ENCODE measurements around the gene PECR.

Gene PECR

DNA sequence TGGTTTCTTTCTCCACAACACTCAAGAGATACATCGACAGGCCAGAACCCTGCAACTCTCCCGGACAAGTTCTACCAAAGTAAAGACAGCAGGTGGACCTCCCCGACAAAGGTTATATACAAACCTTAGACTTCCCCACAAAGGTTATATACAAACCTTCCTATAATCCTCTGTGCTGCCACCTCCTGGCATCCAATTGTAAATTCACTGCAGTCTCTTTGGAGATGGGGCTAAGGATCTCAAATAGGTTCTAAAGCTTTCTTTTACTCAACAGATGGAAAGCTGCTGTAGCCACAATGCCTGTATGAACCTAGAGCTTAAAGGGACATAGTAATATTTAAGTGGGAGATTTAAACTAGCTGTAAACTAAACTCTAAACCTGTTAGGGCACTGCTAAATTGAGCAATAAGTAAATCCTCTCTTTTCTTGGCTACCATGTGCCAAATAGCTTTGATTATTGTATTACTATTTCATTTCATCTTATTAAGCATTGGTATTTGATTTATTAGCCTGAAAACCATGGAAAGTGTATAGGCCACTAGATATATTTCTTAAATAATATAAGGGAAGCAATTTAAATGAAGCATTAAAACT is 58.5 kb downstream of the PECR start:
- H3K4ac ChIP-seq (ENCODE audit: low read length), result no peak overlapping the region
- no peaks in the 10 kb centered on the region for H3K36me3 ChIP-seq (replicated peaks in 1 of 2; ENCODE audit: control insufficient read depth in 2 of 2, insufficient read depth in 2 of 2, low read length in 2 of 2)
- no peaks in the 10 kb centered on the region for H3K9me3 ChIP-seq (replicated peaks in 1 of 2; ENCODE audit: control insufficient read depth in 2 of 2, insufficient read depth in 1 of 2, low read depth in 1 of 2, low read length in 2 of 2)
- no peak overlapping the region for H2BK120ac ChIP-seq (ENCODE audit: low read depth, low read length)
- H3K4me2 ChIP-seq (ENCODE audit: insufficient read depth, low read length, poor library complexity, severe bottlenecking), result no peak overlapping the region
- WGBS, 2 donors (ENCODE audit: extremely low coverage in 2 of 2, insufficient read length in 2 of 2, insufficient replicate concordance in 1 of 2), result no CpG with 5 or more reads among the region's 3 CpGs
- H3K27me3 ChIP-seq (ENCODE audit: control insufficient read depth in 3 of 3, insufficient read depth in 3 of 3, low read depth in 1 of 3, low read length in 3 of 3), result no peaks in the 10 kb centered on the region
- no peak overlapping the region for H3K4me3 ChIP-seq (ENCODE audit: low read length in 2 of 2)
- no peak overlapping the region for H2BK15ac ChIP-seq (ENCODE audit: low read length)
- H3K9ac ChIP-seq (ENCODE audit: low read depth, low read length, poor library complexity), result no peak overlapping the region
- H2AFZ ChIP-seq (ENCODE audit: low read length), result no peak overlapping the region
- H3K4me1 ChIP-seq (ENCODE audit: control insufficient read depth in 2 of 2, insufficient read depth in 1 of 2, low read depth in 1 of 2, low read length in 2 of 2), result no peaks in the 10 kb centered on the region
- no peak overlapping the region for H4K8ac ChIP-seq (ENCODE audit: low read depth, low read length)
- no peak overlapping the region for H2BK12ac ChIP-seq (ENCODE audit: low read length)
- no peaks in the 10 kb centered on the region for H3K79me1 ChIP-seq (ENCODE audit: low read depth, low read length)
- no peak overlapping the region for H3K18ac ChIP-seq (ENCODE audit: low read length)
- no peak overlapping the region for H3K27ac ChIP-seq (replicated peaks; ENCODE audit: low read length)
- H2AK5ac ChIP-seq (ENCODE audit: low read depth, low read length), result no peak overlapping the region
- DNase-seq (ENCODE audit: low spot score), result no peak
- no peak overlapping the region for H3K23ac ChIP-seq (ENCODE audit: low read depth, low read length, poor library complexity)
- no peak overlapping the region for H4K91ac ChIP-seq (ENCODE audit: low read depth, low read length, poor library complexity)
- no peak overlapping the region for H3K14ac ChIP-seq (ENCODE audit: low read length)
- no peak overlapping the region for H2BK5ac ChIP-seq (ENCODE audit: low read length)

DNA sequence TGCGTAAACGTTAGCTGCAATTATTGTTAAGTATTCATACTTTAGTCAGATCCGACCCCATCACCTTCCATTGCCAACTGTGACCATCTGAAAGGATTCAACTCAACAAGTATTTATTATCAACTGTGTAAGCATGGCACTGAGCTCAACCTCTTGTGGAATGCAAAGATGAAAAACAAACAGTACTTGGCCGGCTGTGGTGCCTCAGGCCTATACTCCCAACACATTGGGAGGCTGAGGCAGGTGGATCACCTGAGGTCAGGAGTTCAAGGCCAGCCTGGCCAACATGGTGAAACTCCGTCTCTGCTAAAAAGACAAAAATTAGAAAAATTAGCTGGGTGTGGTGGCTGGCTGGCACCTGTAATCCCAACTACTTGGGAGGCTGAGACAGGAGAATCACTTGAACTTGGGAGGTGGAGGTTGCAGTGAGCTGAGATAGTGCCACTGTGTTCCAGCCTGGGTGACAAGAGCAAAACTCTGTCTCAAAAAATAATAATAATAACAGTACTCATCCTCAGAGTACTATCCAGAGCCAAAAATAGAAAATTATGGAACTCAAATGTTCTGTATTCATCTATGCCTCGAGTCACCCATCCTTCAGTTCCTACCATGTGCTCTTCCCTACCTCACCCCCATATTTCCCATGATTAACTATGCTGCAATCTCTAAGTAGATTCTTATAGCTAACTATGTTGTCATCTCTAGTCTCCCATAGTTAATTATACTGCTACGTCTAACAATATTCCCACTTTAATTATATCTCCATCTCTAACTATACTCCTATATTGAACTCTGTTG is 59.6 kb downstream of the PECR start:
- Histone ChIP-seq H4K91ac (ENCODE audit: low read depth, low read length, poor library complexity) (no peak overlapping the region), H3K27ac (replicated peaks; ENCODE audit: low read length) (no peak overlapping the region), H3K14ac (ENCODE audit: low read length) (no peak overlapping the region), H2BK12ac (ENCODE audit: low read length) (no peak overlapping the region), H2BK15ac (ENCODE audit: low read length) (no peak overlapping the region), H3K79me1 (ENCODE audit: low read depth, low read length) (no peaks in the 10 kb centered on the region), H3K9me3 (replicated peaks in 1 of 2; ENCODE audit: control insufficient read depth in 2 of 2, insufficient read depth in 1 of 2, low read depth in 1 of 2, low read length in 2 of 2) (no peaks in the 10 kb centered on the region), H3K4me1 (ENCODE audit: control insufficient read depth in 2 of 2, insufficient read depth in 1 of 2, low read depth in 1 of 2, low read length in 2 of 2) (no peaks in the 10 kb centered on the region), H3K4ac (ENCODE audit: low read length) (no peak overlapping the region), H3K27me3 (ENCODE audit: control insufficient read depth in 3 of 3, insufficient read depth in 3 of 3, low read depth in 1 of 3, low read length in 3 of 3) (no peaks in the 10 kb centered on the region), H3K18ac (ENCODE audit: low read length) (no peak overlapping the region), H3K23ac (ENCODE audit: low read depth, low read length, poor library complexity) (no peak overlapping the region), H2BK120ac (ENCODE audit: low read depth, low read length) (no peak overlapping the region), H4K8ac (ENCODE audit: low read depth, low read length) (no peak overlapping the region), H3K36me3 (replicated peaks in 1 of 2; ENCODE audit: control insufficient read depth in 2 of 2, insufficient read depth in 2 of 2, low read length in 2 of 2) (no peaks in the 10 kb centered on the region), H3K4me3 (ENCODE audit: low read length in 2 of 2) (no peak overlapping the region), H2AFZ (ENCODE audit: low read length) (no peak overlapping the region), H2BK5ac (ENCODE audit: low read length) (no peak overlapping the region), H3K9ac (ENCODE audit: low read depth, low read length, poor library complexity) (no peak overlapping the region), H2AK5ac (ENCODE audit: low read depth, low read length) (no peak overlapping the region), H3K4me2 (ENCODE audit: insufficient read depth, low read length, poor library complexity, severe bottlenecking) (no peak overlapping the region)
- 100% methylated on average over 1 of the region's 7 CpGs for WGBS, 2 donors (ENCODE audit: extremely low coverage in 2 of 2, insufficient read length in 2 of 2, insufficient replicate concordance in 1 of 2)
- DNase-seq (ENCODE audit: low spot score), result no peak

DNA sequence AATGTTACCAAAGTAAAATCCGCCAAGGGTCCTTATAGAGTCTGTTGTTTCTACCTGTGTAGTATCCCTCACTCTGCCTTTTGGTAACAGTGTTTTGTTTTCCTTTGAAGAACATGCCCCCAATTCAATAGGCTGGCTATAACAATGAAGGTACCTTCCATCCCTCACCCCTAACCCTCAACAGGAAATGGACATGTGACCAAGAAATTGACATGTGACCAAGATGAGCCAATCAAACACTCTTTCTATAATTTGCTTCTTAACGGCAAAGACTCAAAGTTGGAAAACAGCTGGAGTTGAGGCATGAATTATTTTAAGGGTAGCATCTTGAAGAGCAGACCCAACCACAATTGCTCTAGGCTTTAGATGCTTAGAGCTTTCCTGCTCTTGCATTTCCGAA is 62.9 kb downstream of the PECR start:
- Histone ChIP-seq H2BK12ac (ENCODE audit: low read length) (no peak overlapping the region), H3K27me3 (ENCODE audit: control insufficient read depth in 3 of 3, insufficient read depth in 3 of 3, low read depth in 1 of 3, low read length in 3 of 3) (no peaks in the 10 kb centered on the region), H2BK5ac (ENCODE audit: low read length) (no peak overlapping the region), H2BK15ac (ENCODE audit: low read length) (no peak overlapping the region), H3K4me2 (ENCODE audit: insufficient read depth, low read length, poor library complexity, severe bottlenecking) (no peak overlapping the region), H4K91ac (ENCODE audit: low read depth, low read length, poor library complexity) (no peak overlapping the region), H3K79me1 (ENCODE audit: low read depth, low read length) (no peaks in the 10 kb centered on the region), H3K36me3 (replicated peaks in 1 of 2; ENCODE audit: control insufficient read depth in 2 of 2, insufficient read depth in 2 of 2, low read length in 2 of 2) (no peaks in the 10 kb centered on the region), H3K4me3 (ENCODE audit: low read length in 2 of 2) (no peak overlapping the region), H3K27ac (replicated peaks; ENCODE audit: low read length) (no peak overlapping the region), H3K4me1 (ENCODE audit: control insufficient read depth in 2 of 2, insufficient read depth in 1 of 2, low read depth in 1 of 2, low read length in 2 of 2) (peaks cover 0 to 3% of the 10 kb centered on the region in 2 donors), H3K14ac (ENCODE audit: low read length) (no peak overlapping the region), H2AFZ (ENCODE audit: low read length) (no peak overlapping the region), H4K8ac (ENCODE audit: low read depth, low read length) (no peak overlapping the region), H3K18ac (ENCODE audit: low read length) (no peak overlapping the region), H3K9ac (ENCODE audit: low read depth, low read length, poor library complexity) (no peak overlapping the region), H2AK5ac (ENCODE audit: low read depth, low read length) (no peak overlapping the region), H2BK120ac (ENCODE audit: low read depth, low read length) (no peak overlapping the region), H3K9me3 (replicated peaks in 1 of 2; ENCODE audit: control insufficient read depth in 2 of 2, insufficient read depth in 1 of 2, low read depth in 1 of 2, low read length in 2 of 2) (no peaks in the 10 kb centered on the region), H3K23ac (ENCODE audit: low read depth, low read length, poor library complexity) (no peak overlapping the region), H3K4ac (ENCODE audit: low read length) (no peak overlapping the region)
- no peak for DNase-seq (ENCODE audit: low spot score)
- no CpG with 5 or more reads among the region's 3 CpGs for WGBS, 2 donors (ENCODE audit: extremely low coverage in 2 of 2, insufficient read length in 2 of 2, insufficient replicate concordance in 1 of 2)

DNA sequence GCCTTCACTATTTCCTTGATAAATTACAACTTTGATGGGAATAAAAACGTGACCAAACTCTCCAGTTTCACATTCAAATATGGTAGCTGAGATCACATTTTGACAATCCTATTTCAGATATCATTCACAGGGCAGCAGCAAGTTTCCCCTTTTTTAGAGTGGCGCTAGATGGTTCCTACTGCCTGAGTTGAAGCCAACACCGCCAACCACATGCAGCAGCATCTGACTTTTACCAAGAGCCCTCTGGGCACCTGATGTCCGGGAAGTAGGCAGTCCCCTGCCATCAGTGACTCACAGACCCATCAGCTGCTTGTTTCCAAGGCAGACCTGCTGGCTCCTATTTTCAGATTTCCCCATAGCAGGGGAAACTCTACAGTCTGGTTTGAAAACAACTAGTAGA is 64.2 kb downstream of the PECR start:
- no peaks in the 10 kb centered on the region for H3K79me1 ChIP-seq (ENCODE audit: low read depth, low read length)
- no peak overlapping the region for H3K18ac ChIP-seq (ENCODE audit: low read length)
- H3K9ac ChIP-seq (ENCODE audit: low read depth, low read length, poor library complexity), result no peak overlapping the region
- H3K4me2 ChIP-seq (ENCODE audit: insufficient read depth, low read length, poor library complexity, severe bottlenecking), result no peak overlapping the region
- H2AK5ac ChIP-seq (ENCODE audit: low read depth, low read length), result no peak overlapping the region
- DNase-seq (ENCODE audit: low spot score), result no peak
- H3K4ac ChIP-seq (ENCODE audit: low read length), result no peak overlapping the region
- no peak overlapping the region for H2BK15ac ChIP-seq (ENCODE audit: low read length)
- H3K9me3 ChIP-seq (replicated peaks in 1 of 2; ENCODE audit: control insufficient read depth in 2 of 2, insufficient read depth in 1 of 2, low read depth in 1 of 2, low read length in 2 of 2), result no peaks in the 10 kb centered on the region
- no peak overlapping the region for H2BK5ac ChIP-seq (ENCODE audit: low read length)
- H2BK12ac ChIP-seq (ENCODE audit: low read length), result no peak overlapping the region
- H2AFZ ChIP-seq (ENCODE audit: low read length), result no peak overlapping the region
- H3K27ac ChIP-seq (replicated peaks; ENCODE audit: low read length), result no peak overlapping the region
- no peak overlapping the region for H4K91ac ChIP-seq (ENCODE audit: low read depth, low read length, poor library complexity)
- no peak overlapping the region for H3K14ac ChIP-seq (ENCODE audit: low read length)
- WGBS, 2 donors (ENCODE audit: extremely low coverage in 2 of 2, insufficient read length in 2 of 2, insufficient replicate concordance in 1 of 2), result no CpG with 5 or more reads among the region's 4 CpGs
- peaks cover 2 to 9% of the 10 kb centered on the region in 2 donors for H3K4me1 ChIP-seq (ENCODE audit: control insufficient read depth in 2 of 2, insufficient read depth in 1 of 2, low read depth in 1 of 2, low read length in 2 of 2)
- H3K23ac ChIP-seq (ENCODE audit: low read depth, low read length, poor library complexity), result no peak overlapping the region
- H4K8ac ChIP-seq (ENCODE audit: low read depth, low read length), result no peak overlapping the region
- H3K4me3 ChIP-seq (ENCODE audit: low read length in 2 of 2), result no peak overlapping the region
- no peaks in the 10 kb centered on the region for H3K27me3 ChIP-seq (ENCODE audit: control insufficient read depth in 3 of 3, insufficient read depth in 3 of 3, low read depth in 1 of 3, low read length in 3 of 3)
- H3K36me3 ChIP-seq (replicated peaks in 1 of 2; ENCODE audit: control insufficient read depth in 2 of 2, insufficient read depth in 2 of 2, low read length in 2 of 2), result no peaks in the 10 kb centered on the region
- H2BK120ac ChIP-seq (ENCODE audit: low read depth, low read length), result no peak overlapping the region

All from neuronal stem cell (in vitro differentiated cells).